HG02623 (cell line): ENCODE data around the gene PRKCZ.

Source experiments
- ATAC-seq: cut with Tn5 transposase; IDR thresholded peaks from one replicate; pipeline ENCODE4 v1.9.1; 2021; ENCODE audit warnings: moderate library complexity; ENCODE audit not compliant: unreplicated experiment

The PRKCZ gene

DNA sequence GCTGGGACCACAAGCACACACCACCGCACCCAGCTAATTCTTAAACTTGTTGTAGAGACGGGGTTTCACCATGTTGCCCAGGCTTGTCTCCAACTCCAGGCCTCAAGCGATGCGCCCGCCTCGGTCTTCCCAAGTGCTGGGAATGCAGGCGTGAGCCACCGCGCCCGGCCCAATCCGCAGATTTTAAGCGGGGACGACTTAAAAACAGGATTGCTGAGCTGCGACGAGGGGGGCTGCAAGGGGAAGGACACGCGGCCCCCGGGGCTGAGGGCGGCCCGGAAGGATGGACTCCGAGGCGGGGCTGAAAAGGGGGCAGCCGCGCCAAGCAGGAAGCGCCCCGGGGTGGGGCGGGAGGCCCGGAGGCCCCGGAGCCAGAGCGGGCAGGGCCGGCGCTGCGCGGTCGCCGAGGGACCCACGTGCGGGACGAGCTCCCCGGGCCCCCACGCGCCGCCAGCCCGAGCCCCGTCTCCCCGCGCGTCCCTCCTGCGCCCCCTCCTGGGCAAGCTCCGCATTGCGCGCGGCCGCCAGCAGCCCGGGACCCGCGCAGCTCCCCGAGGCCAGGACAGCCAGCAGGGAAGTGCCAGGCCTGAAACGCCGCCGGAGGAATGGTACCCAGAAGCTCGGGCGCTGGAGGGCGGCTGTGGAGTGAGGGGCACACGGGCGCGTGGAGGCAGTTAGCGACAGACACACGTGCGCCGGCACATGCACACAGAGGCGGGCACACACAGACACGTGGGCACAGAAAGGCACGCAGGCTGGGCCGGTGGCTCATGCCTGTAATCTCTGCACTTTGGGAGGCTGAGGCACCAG, 5.5 kb upstream of the PRKCZ start:
- ATAC-seq, result no peak

DNA sequence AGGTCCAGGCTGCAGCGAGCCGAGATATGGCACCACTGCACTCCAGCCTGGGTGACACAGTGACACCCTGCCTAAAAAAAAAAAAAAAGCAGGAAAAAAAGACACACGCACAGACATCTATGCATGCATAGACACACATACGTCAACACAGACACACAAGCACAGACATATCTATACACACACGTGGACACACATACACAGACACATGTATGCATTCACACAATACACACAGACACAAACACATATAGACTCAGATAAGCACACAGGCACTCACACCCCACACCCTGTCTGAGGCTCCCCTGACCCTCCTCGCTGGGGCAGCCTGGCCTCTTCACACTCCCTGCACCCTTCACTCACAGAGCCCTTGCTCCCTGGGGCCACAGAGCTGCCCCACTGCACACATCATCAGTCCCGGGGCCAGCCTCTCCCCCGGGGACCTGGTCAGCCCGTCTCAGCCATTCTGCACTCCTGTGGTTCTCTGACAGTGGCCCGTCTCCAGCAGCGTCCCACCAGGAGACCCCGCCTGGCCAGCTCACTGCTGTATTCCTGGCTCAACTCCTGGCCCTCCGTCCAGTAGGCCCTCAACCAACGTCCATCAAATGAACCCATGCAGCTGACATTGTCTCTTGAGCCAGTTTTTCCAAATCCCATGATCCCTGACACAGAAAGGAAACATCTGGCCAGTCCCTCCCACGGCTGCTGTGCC, 4.6 kb upstream of the PRKCZ start:
- ATAC-seq, result no peak

DNA sequence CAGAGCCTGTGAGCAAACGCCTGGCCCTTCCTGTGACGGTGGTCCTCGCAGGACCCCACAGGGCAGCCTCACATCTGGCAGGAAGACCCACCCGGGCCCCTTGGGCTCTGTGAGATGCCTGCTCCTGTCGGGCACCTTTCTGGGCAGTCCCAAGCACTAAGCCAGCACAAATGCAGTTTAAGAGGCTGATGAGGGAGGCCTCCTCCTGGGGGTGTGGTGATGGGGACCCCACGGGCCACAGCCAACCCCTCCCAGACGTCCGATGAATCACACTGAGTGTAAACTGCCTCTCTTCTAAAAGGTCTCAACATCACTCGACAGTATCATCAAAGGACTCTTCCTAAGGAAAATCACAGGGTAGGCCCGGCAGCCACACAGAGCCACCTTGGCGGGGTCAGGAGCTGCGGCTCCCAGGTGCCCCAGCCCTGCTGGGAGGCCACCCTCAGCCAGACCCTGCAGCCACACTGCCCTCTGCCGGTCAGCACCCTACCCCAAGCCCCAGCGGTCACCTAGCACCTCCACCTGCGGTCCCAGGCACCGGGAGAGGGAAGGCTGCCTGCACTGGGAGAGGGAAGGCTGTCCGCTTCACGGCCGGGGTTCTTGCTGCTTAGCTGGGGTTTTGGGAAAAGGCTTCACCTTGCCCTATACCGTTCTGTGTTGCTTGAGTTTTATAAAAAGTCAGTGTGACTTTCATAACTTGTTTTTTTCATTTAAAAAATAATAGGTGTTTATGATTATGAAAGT, 3.9 kb upstream of the PRKCZ start:
- ATAC-seq, result no peak

DNA sequence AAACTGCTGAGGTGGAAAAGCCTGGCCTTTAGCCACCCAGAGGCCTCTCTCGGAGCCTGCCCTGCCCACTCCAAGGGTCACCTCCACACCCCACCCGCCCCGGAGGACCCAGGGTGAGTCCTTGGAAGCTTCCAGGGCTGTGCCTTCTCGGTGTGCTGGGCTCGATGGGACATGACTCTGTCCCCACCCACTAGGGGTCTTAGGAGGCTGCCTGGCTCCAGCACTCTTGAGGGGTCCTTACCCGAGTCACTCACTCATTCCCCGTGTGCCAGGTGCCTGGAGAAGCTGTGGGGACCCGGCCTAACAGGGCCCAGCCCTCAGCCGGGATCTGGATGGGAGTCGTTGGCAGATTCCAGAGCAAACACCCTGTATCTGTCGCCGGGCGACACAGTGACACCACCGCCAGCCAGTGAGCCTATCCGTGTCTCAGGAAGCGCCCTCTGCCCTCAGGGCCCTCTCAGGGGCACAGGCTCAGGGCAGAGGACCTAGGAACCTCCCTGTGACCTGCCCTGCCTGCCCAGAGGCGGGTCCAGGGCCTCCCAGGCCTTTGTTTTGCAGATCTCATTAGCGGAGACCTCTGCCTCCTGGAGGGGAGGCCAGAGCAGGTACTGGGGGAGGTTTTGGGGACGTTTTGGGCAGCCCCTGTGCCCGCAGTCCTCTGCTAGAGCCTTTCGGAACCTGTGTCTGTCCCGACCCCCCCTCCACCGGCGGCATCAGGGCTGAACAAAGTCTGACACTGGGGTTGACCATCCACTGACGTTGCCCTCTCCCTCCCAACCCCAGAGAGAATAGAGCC, 3.1 kb upstream of the PRKCZ start:
- ATAC-seq, result no peak

DNA sequence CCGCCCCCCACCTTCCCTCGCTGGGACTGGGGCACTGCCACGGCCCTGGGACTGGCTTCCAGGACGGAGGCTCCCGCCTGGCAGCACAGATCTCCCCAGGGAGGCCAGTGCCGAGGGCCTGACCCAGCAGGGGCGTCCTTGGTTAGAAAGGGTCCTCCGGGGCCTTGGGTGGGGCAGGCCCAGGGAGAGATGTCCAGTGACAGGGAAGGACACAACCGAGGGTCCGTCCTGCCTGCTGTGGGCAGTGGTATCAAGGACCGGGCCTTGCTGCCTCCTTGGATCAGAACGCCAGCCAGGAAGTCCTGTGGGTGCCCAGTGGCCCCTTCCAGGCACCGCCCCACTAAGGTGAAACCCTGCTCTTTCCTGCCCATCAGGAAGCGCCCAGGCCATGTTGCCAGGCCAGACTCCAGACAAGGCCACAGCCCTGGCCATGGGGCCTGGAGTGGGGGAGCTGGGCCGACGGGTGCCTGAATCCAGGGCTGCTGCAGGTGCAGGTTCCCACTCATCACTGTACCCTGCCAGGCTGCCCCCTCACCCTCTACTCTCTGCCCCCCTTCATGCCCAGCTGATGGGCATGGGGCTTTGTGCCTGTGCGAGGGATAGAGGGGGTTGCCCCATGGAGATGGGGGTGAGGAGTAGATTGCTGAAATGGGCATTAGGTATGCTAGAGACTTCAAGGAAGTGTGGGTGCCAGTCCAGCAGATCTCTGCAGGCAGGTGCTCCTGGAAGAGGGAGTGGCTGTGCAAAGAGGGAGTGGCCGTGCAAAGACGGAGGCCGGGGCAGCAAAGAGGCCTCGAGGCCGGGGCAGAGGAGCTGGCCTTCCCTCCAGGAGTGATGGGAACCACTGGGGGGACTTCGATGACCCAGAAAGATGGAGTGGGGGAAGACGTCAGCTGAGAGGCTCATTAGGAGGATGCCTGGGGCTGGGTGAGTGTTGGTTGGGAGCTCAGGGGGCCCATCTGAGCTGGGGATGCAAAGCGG, 2.2 kb upstream of the PRKCZ start:
- ATAC-seq, result no peak

DNA sequence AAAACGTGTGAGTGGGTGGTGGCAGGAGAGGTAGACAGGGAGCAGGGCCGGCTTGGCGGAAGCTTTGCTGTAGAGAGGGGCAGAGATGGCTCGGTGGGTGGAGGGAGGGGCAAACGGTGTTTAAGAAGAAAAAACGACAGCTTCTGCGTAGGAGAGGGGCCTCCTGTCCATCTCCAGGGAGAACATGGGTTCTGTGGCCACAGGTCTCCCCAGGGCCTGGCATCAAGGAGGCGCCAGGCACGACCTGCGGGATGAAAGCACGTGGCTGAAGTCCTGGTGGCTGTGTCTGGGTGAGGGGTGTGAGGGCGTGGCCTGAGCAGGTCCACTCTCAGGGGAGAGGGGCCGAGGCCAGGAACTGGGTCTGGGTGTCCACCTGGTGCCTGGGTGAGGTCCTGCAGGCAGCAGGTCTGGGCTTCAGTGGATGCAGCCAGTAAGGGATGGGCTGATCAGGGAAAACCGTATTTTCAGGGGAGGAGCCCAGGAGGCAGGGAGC, 940 bp upstream of the PRKCZ start:
- ATAC-seq, result no peak

DNA sequence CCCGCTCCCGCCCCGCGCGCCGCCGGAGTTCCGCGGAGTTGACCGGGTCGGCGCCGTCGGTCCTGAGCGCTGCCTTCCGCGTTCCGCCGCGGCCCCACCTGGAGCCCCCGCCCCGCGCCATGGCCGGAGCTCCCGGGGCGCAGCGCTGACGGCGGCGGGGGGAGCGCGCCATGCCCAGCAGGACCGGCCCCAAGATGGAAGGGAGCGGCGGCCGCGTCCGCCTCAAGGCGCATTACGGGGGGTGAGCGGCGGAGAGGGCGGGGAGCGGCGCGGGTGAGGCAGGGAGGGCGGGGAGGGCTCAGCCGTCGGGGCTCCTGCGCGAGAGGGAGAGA, 216 bp downstream of the PRKCZ start:
- no peak for ATAC-seq

DNA sequence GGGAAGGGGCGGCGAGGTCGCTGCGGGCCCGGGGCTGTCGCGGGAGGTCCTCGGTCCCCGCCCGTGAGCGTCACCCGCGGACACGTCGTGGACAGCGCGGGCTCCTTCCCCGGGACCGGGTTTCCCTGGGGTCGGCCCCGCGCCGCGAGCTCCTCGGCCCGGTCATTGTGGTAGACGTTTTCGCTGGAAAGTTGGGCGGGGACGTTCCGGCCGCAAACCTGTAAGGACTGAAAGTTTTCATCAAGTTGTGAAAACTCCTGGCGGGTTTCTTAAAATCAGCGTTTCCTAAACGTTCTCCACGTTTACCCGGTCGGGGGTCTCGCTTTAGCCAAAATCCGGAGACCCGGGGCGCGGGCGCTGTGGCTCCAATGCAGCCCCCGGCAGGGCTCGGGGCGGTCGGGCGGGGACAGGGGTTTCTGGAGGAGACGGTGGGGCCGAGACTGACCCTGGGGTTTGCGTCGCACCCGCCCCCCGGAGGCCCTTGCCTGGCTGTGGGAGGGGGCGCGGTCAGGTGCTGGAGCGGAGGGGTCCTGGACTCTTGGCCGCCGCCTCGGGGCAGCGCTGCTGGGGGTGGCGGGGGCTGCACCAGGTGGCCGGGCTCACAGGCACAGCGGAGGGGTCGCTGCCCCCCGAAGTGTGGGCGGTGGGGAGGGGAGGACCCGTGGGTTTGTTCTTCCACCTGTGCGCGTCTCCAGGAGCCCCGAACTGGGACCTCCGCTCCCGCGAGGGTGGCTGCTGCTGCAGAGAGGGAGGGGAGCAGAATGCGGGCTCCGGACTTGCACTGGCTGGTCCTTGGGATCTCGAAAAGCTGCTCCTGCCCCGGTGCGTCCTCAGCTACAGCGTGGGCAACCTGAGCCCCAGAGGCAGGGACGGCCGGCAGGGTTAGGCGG, 827 bp downstream of the PRKCZ start:
- no peak for ATAC-seq

DNA sequence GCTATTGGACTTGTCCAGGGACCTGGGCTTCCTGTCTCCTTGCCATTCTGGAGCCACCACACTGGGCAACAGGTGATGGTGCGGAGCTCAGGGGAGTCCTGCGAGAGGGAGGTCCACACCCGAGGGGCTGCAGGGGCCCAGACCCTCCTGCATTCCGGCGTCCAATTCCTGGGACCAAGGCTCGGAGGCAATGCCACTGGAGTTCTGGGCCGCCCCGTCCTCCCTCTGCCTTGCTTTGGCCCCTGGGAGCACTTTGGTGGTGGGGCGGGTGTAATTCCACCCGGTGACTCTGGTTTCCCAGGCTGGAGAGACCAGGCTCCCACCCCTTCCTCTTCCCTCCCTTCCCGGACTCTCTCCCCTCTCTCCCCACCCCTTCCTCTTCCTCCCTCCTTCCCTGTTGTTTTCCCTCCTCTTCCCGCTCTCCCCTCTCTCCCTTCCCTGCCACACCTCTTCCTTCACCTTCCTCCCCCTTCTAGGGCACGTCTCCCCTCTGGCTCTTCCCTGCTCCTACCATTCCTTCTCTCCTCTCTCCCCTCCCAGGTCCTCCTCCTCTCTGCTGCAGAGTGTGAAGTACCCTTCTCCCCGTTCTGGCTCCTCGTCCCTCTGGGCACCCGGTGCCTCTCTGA, 2.0 kb downstream of the PRKCZ start:
- ATAC-seq, result no peak

DNA sequence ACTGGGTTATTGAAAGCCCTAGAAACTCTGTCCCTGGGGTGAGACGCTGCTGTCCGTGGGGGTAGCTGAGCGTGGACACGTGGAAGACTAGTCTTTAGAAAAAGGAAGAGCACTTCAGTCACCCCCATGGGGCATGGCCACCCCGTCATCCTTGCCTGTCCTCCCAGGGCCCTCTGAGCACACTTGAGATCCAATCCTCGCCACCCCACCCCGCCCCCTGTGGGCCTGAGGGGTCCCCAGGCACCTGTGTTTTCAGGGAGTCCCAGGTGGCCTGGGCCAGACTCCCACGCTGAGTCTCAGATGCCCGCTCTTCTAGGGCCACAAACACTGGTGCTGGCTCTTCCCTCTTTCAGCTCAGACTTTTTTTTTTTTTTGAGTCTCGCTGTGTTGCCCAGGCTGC, 2.5 kb downstream of the PRKCZ start:
- ATAC-seq, result no peak

DNA sequence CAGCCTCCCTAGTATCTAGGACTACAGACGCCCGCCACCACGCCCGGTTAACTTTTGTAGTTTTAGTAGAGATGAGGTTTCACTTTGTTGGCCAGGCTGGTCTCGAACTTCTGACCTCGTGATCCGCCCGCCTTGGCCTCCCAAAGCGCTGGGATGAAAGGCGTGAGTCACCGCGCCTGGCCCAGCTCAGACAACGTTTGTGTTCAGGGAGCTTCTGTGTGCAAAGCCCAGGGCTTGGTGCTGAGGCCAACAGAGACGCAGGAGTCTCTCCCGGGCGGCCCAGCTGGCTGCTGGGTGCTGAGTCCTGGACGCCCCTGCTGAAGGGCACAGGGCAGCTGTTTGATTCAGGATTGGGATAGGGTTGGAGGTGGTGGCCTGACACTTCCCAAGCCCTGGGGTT, 3.0 kb downstream of the PRKCZ start:
- ATAC-seq, result no peak

DNA sequence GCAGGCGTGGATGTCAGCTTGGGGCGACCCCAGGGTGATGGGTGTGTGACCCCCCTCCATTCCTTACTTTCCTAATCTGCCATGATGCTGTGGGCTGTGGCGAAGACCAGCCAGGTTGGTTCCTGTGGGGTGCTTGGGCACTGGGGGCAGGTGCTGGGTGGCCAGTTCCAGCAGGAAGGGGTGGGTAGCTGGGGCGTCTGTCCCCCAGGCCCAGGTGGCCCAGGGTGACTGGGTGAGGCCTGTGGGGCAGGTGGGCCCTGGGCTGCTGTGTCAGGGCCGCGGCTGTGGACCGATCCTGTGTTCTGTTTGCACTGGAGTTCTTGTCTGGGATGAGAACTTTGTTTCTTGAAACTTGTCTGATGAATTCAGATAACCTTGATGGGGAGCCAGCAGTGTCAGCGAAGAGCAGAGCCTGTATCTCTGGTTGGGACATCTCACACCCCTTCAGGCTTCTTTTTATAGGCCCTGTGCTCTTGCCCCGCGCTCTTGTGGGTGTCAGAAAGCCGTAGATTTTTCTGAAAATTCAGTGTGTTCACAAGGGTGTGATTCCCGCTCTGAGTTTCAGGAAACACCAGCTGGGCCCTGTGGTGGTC, 3.7 kb downstream of the PRKCZ start:
- ATAC-seq, result no peak

DNA sequence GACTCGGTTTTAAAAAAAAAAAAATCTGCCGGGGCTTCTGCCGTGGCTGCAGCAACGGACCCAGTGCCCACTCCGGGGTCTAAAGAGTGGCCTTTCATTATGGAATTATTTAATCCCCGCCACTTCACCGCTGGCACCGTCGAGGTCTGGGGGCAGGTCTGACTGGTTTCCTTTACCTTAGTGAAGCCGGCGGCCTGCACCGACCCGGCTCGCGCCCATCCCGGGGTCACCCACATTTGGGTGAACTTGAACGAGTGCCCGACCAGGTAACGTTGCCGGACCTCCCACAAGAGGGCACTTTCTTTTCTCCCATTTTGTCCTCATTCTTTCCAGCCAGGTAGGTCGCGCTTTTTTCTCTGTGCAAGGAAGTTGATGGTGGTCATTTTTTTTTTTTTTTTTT, 4.3 kb downstream of the PRKCZ start:
- no peak for ATAC-seq

DNA sequence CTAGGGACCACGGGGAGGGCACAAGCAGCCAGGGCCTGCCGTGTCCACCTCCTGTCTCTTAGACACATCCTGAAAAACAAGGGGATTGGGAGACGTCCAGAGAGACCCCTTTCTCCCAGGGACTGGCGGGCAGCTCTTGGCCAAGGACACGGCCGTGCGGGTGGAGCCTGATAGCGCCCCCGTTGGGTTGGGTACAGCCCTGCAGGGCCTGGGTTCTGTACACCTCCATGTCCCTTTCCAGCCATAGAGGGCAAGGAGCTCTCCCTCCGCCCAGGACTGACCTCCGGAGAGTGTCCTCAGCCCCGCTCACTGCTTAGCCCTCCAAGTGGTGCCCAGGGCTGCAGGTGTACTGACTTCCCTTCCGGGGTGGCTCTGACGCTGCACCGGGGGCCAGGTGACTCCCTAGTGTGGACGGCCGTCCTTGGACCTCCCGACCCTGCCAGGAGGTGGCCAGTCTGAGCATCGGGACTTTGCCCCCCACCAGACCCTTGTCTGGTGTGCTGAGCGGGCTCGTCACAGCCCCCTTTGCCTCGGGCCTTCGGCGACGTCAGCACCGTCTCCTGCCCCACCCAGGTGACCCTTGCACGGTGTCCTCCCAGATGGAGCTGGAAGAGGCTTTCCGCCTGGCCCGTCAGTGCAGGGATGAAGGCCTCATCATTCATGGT, 5.8 kb downstream of the PRKCZ start:
- no peak for ATAC-seq

DNA sequence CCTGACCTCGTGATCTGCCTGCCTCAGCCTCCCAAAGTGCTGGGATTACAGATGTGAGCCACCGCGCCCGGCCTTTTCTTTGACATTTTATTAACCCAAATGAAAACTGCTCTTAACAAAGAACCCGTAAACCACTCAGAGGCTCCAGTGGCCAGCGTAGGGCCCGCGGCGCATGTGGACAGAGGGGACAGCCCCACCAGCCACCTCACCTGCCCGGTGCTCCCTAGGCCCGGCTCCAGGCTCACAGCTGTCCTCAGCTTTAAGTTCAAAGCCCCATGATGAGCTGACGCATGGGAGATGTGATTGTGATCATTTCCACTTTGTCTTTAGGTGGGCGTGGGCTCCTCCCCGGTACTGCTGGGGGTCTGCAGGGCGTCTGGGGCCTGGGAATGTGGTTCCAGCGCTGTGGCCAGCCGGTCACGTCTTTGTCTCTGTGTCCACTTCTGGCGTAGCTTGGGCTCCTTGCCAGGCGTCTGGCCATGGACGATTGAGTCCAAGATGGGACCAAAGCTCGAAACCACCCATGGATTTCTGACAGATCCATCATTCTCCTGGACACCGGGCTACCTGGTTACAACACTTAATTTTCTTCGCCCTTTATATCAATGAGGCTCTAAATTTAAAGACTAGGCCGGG, 6.9 kb downstream of the PRKCZ start:
- no peak for ATAC-seq

DNA sequence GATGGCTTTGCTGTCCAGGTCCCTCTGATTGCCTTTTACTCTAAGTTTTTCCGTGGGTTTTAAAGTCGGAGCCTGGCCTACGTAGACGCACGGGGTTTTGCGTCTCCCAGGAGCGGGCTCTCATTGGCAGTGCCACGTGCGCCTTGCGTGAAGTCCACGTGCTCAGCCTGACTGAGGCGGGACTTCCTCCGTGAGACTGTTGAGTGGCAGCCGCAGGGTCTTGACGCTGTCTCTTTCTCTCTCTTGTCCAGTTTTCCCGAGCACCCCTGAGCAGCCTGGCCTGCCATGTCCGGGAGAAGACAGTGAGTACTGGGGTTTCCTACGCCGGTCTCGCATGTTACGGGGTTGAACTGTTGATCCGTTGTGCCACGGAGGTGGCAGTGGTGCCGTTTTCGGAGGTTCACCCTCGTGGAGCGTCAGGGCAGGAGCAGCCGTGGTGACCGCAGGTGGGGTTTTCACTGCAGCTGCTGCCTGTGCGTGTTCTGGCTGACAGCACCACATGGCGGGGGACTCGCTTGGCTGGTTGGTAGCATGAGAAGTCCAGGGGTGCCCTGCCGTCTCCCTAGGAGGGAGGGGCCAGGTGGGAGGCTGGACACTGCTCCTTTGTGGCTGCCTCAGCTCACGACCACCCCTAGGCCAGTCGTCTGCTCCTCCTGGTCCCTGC, 9.2 kb downstream of the PRKCZ start:
- ATAC-seq, result no peak

DNA sequence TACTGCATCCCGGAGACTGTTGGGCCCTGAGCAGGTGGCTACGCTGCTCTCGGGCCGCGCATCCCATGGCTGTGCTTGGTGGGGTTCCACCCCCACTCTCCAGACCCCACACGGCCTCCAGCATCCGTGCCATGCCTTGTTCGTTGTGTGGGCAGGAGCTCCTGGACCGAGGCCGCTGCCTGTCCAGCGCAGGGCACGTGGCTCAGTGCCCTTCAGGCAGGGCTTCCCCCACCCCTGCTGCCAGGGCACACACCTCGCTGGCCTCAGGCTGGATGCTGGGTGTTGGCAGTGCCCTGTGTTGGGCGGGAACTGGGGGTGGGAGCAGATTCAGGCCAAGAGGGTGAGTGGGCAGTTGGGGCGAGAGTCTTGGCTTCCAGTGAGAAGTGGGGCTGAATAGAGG, 9.9 kb downstream of the PRKCZ start:
- no peak for ATAC-seq
